GM19452 (cell line): Measurements from ENCODE around the gene ATP2B2.

Source experiments
- ATAC-seq: cut with Tn5 transposase; IDR thresholded peaks from one replicate; pipeline ENCODE4 v1.9.1; 2021; ENCODE audit not compliant: unreplicated experiment

The ATP2B2 gene

DNA sequence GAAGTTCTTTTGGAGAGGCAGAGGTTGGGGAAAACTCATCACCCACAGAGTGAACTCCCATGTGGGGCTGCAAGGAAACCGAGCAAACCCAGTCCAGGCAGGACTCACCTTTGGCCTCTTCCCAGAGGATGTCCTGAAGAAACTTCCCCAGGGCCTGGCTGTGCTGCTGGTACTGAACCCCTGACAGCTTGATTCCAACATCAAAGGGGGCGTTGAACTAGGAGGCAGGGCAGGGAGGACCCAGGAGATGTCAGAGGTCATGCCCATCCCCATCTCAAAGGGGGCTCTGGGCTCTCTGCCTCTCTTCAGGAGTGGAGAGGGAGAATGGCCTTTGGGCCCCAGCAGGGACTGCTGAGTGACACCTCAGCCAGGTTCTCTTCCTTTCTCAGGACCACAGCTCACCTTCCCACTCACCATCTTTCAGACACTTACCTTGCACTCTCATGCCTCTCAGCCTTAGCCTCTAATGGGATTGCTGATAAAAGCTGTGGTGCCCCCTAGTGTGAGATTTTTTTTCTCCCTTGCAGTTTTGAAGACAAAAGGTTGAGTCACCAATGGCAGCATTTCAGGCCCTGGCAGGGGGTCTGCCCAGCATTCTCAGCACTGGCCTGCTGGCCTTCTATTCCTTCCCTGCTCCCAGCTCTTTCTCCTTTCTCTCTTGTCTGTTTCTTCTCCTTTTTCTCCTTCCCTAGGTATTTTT lies 218.6 kb downstream of the ATP2B2 start:
- ATAC-seq = no peak

DNA sequence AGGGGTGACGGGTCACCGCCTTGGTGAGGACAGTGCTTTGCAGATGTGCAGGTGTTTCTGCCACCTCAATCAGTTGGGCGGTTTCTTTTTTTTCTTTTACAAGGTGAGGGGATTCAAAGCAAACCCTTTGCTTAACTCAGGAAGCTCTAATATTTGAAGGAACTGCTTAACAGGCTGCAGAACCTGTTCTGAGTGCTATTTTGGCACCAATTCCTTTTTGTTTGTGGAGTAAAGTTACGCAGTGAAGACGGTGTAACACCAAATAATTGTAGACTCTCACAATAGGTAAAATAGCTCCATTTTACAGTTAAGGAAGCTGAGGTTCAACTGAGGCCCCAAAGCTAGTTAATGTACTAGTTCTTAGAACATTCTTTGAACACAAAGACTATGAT lies 219.3 kb downstream of the ATP2B2 start:
- ATAC-seq = no peak

DNA sequence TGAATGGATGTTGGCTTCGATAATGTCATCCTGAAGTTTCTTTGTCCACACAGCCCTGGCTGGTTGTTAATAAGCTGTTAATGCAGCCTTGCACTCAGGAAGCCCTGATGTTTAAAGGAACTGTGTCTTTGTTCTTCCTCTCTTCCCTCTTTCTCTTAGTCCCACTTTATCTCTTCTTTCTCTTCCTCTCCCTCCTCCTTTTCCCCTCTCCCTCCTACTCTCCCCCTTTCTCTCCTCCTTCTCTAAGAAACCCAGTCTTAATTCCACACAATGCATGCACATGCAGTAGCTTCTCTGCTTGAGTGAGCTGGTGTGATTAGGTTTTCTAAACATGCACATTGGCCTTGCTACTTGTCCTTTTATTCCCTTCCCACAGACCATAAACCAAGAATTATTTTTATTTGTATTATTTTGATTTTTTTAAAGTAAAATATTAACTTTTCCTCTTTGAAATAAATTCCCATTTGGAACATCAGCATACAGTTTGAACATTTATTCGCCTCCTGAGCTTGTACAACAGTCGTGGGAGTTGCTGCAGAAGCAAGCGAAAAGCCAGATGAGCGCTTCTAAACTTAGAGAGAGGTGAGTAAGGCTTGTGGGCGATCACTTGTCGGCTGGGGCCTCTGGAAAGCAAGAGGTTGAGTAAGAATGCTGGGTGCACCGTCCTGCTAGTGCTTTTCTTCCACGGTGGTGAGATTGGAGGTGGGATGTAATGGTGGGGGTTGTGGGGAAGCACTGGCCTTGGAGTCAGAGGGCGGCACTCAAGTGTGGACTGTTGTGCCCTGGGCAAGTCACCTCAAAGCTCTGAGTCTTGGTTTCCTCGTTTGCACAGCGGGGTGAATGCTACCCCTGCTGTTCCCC lies 219.9 kb downstream of the ATP2B2 start:
- ATAC-seq = no peak

DNA sequence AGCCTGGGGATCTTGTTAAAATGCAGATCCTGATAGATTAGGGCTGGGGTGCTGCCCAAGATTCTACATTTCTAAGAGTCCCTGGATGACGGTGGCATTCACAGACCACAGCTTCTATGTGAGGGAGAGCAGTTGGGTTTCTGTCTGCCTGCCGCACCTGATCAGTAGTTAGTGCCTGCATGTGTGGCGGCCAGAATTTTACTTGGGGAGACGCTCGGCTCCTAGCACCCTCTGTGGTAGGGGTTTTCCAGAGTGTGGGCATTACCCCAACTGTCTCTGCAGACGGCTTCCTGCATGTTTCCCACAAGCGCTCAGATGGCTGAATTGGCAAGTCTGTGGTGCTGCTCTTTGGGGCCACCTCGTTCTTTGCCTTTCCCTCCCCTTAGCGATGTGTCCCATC lies 220.9 kb downstream of the ATP2B2 start:
- ATAC-seq = no peak

DNA sequence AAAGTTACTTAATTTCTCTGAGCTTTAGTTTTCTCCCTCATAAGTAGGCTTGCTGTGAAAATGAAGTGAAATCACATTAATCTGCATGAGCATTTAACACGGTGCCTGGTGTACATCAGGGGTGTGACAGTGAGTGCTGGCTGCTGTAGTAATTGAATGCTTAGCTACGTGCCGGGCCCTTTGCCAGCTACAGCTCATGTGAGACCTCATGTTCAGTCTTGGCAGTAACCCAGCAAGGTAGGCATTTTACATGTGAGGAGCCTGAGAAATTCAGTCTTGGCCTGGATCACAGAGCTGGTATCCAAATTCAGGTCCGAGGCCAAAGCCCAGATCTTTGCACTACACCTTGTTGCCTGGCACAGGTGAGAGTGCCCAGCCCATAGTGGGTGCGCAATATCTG lies 221.7 kb downstream of the ATP2B2 start:
- no peak for ATAC-seq

DNA sequence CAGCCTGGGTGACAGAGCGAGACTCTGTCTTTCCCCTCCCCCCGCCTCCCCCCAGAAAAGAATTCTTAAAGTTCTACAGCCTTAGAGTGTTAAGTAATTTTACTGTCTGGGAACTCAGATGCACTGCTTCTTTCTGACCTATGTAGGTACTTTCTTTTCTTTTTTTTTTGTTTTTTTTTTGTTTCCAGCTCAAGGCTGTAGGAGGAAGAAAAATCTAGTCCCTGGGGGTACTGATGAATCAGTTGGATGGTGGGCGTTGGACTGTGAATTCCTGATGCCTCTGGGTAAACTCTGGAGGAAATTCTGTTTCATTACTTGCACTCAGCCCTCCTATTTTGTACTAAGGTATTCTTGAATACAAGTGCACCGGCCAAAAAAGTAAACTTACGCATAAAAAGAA lies 223.4 kb downstream of the ATP2B2 start:
- ATAC-seq = no peak

DNA sequence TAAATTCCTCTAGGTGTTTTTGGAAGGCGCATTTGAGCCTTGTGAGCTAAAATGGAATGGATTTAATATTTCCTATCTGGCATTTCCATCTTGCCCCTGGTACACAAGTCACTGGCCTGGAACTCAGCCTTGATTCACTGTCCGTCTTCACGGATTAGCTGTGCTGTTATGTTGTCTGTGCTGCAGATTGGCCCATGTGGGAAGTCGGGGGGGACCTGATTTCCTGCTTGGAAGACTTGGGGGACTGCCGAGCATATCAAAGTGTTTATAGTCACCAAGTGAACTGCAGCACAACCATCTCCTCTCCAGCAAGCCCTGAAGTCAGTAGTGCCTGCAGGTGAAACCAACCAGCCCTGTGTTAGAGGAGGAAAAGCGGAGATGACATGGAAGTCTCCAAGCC lies 224.8 kb downstream of the ATP2B2 start:
- no peak for ATAC-seq

DNA sequence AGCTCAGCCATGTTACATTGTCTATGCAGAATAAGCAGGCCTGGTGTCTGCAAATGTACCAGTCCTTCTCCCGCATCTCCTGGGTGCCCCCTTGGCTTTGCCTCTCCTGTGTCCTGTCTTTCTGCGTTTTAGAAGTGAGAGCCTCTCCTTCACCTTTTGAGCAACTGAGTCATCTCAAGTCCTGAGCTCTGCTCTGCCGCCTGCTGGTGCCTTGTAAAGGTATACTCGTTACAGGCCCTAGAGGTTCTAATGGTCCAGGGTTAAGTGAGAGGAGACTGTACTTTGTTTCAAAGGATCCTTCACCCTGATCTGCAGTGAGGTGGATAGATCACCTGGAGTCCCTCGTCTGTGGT lies 225.2 kb downstream of the ATP2B2 start:
- no peak for ATAC-seq

DNA sequence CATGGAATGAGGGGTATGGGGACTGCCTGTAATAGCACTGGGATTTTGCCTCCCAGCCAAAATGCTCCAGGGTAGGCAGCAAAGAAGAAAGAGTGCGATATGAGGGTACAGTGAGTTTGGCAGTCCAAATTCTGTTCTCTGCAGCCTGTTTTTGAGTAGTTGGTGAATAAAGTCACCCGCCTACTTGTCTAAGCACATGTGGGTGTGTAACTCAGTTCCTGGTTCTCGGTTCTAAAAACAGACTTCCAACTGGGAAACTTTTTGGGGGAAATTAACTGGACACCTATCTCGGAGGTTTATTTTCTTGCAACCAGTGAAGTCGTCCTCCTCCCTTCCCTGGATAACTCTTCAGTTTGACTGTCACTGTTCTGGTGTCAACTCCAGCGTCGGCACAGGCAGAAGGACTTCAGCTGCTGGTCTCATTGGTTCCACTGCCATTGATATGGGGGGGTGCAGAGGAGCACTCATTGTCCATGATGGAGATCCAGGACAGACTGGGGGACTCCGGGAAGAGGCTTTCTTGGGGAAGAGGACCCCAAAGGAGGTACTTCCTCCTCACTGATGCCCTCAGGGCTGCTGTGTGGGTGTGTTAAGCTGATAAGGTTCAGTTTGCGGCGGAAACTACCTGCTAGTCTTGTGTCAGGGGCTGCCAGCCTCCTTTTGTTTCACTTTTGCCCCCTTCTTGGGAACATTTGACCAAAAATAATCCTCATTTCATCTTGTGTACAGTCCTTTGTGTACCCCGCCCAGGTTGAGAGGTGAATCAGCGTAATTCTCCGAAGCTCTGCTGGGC lies 225.8 kb downstream of the ATP2B2 start:
- ATAC-seq = no peak

DNA sequence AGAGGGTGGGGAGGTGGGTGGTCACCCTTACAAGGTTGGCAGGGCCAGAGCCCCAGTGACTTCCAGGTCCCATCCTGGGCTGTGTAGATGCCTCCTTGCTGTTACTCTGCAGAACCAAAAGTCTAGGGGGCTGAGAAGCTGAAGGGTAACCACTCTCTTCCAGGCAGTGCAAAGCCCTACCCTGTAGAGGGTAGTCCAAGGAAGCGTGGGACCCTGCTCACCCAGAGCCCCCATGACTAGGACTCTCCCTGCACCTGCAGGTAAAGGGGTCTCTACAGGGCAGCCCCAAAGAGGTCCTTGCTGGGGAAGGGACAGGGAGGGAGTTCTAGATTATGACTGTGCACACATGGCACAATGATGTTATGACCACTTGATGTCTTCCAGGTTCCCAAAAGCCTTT lies 226.9 kb downstream of the ATP2B2 start:
- no peak for ATAC-seq

DNA sequence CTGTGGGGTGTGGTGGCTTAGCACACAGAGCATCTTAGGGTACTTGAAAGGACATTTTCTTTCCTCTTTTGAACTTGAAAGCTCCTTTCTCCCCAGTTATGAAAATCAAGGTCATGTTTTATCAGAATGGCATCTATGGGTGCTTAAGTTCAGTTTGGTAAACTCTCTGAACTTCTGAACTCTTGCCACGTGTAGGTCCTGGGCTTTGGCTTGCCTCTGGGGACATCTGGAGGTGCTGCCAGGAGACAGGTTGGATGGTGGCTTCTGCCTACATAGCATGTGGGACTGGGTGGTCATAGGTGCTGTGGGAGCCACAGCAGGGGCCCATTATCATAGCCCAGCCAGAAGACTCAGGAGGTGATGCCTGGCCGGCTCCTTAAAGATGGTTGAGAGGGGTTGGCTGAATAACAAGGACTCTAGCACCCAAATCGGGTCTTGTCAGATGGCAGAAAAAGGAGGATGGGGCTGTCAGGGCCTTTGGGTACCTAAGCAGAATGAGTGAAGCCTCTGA lies 228.2 kb downstream of the ATP2B2 start:
- ATAC-seq = no peak

DNA sequence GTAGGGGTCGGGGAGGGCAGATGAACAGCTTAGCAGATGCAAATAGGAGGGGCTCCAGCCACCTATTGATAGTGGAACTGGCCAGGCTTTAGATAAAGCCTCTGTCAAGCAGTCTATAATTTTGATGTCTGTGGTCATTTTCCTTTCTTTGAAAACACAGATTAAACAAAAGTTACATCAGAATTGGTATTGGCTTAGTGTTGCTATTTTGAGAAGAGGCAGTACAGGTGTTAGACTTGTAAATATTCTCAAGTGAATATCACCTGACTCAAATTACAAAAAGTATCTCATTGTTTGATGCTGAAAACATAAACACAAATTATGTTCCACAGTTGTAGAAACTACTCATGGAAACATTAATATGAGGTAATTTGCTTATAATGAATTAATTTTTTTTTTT lies 230.8 kb downstream of the ATP2B2 start:
- no peak for ATAC-seq
